SK-N-SH (cell line): ENCODE results near the gene CFTR. TPM values are rescaled to one million over a fixed set of nuclear protein-coding genes. Genes with fewer than 3 reads are reported as not detected.

Experiments used
- CTCF ChIA-PET: fragments of 300-600, 350-600 bp; formaldehyde crosslinking; extraction: SDS; loops from one replicate; lab custom pipeline; 2021; lab: Yijun Ruan, JAX
- POLR2A ChIA-PET: fragments of 350-600 bp; sonication (Branson Sonifier 250); formaldehyde crosslinking; extraction: SDS; loops from one replicate; lab custom pipeline; 2020; ENCODE audit warnings: antibody characterized with exemption, inconsistent platforms; lab: Yijun Ruan, JAX
- DNase-seq: peaks from one replicate; pipeline ENCODE4 v3.0.0; 2012
- H2AFZ ChIP-seq: fragments of 200-600 bp; sonication (generic); 2 replicates; pipeline ENCODE4 v1.8.1; 2016; ENCODE audit warnings: antibody characterized with exemption, mild to moderate bottlenecking, low read depth
- H3F3A ChIP-seq: fragments of 200-600 bp; sonication (generic); replicated peaks from 2 replicates; pipeline ENCODE3; 2016; ENCODE audit warnings: antibody characterized with exemption, mild to moderate bottlenecking; ENCODE audit not compliant: insufficient read depth
- H3K27ac ChIP-seq, 2 experiments: fragments of 200-500 bp in 1 of 2; fragments of 200-600 bp in 1 of 2; sonication (Bioruptor generic) in 1 of 2; sonication (generic), shearing (Covaris generic) in 1 of 2; 2 replicates each; pipeline versions ENCODE4 v1.5.1 to v1.6.1; 2014 to 2016; ENCODE audit warnings: low read depth in 2 of 2, inconsistent platforms in 1 of 2, low read length in 1 of 2, mild to moderate bottlenecking in 1 of 2, mixed read lengths in 1 of 2
- H3K27me3 ChIP-seq: fragments of 200-600 bp; sonication (generic), shearing (Covaris generic); 2 replicates; pipeline ENCODE4 v1.6.1; 2016; ENCODE audit warnings: mixed run types; ENCODE audit not compliant: insufficient read depth
- H3K36me3 ChIP-seq, 2 experiments: fragments of 200-500 bp in 1 of 2; fragments of 200-600 bp in 1 of 2; sonication (Bioruptor generic) in 1 of 2; sonication (generic) in 1 of 2; replicated peaks in 1 of 2; 2 replicates each; pipeline versions ENCODE3 to v1.5.1; 2014 to 2016; ENCODE audit warnings: low read length in 1 of 2, mild to moderate bottlenecking in 1 of 2; ENCODE audit not compliant: insufficient read depth in 2 of 2, control insufficient read depth in 1 of 2
- H3K4me1 ChIP-seq, 2 experiments: fragments of 200-500 bp in 1 of 2; fragments of 200-600 bp in 1 of 2; sonication (Bioruptor generic) in 1 of 2; sonication (generic), shearing (Covaris generic) in 1 of 2; 2 replicates each; pipeline versions ENCODE4 v1.5.1 to v1.6.1; 2014 to 2016; ENCODE audit warnings: low read depth in 1 of 2, low read length in 1 of 2, mixed run types in 1 of 2; ENCODE audit not compliant: insufficient read depth in 2 of 2, control insufficient read depth in 1 of 2
- H3K4me2 ChIP-seq: fragments of 200-600 bp; sonication (generic), shearing (Covaris generic); 2 replicates; pipeline ENCODE4 v1.6.1; 2017; ENCODE audit warnings: mixed run types
- H3K4me3 ChIP-seq, 2 experiments: fragments of 200-500 bp in 1 of 2; fragments of 200-600 bp in 1 of 2; sonication (Bioruptor generic) in 1 of 2; sonication (generic), shearing (Covaris generic) in 1 of 2; 2 replicates each; pipeline versions ENCODE4 v1.5.1 to v1.8.1; 2014 to 2016; ENCODE audit warnings: low read depth in 2 of 2, inconsistent platforms in 1 of 2, low read length in 1 of 2, mild to moderate bottlenecking in 1 of 2, mixed read lengths in 1 of 2, moderate library complexity in 1 of 2
- H3K79me2 ChIP-seq: fragments of 200-600 bp; sonication (generic); 2 replicates; pipeline ENCODE4 v1.8.1; 2017; ENCODE audit warnings: mild to moderate bottlenecking; ENCODE audit not compliant: insufficient read depth
- H3K9ac ChIP-seq: fragments of 200-600 bp; sonication (generic); 2 replicates; pipeline ENCODE4 v1.6.1; 2017; ENCODE audit warnings: mixed run types
- H3K9me2 ChIP-seq: fragments of 200-600 bp; sonication (generic); 2 replicates; pipeline ENCODE4 v1.6.1; 2017; ENCODE audit warnings: mixed run types
- H3K9me3 ChIP-seq: fragments of 200-600 bp; sonication (generic); 2 replicates; pipeline ENCODE4 v1.6.1; 2017; ENCODE audit warnings: mixed run types, mild to moderate bottlenecking, moderate library complexity
- H4K20me1 ChIP-seq: fragments of 200-600 bp; sonication (generic); 2 replicates; pipeline ENCODE4 v1.6.1; 2017; ENCODE audit warnings: mild to moderate bottlenecking, mixed run types; ENCODE audit not compliant: insufficient read depth
- CHD2 ChIP-seq: fragments of 150-350 bp; IDR thresholded peaks from 2 replicates; pipeline ENCODE4 v1.6.1; 2018; ENCODE audit warnings: low read length; ENCODE audit not compliant: partially characterized antibody
- CTCF ChIP-seq: fragments of 200-600 bp; sonication (generic); IDR thresholded peaks from 2 replicates; pipeline ENCODE4 v1.6.1; 2017; ENCODE audit warnings: antibody characterized with exemption, mild to moderate bottlenecking, moderate library complexity
- ELF1 ChIP-seq: IDR thresholded peaks from 2 replicates; pipeline ENCODE4 v1.4.0; 2012
- FOSL2 ChIP-seq: IDR thresholded peaks from 2 replicates; pipeline ENCODE4 v1.4.0; 2012; ENCODE audit warnings: low read depth, mild to moderate bottlenecking, moderate library complexity, borderline replicate concordance
- FOXJ3 ChIP-seq: sonication (generic); formaldehyde crosslinking; IDR thresholded peaks from 2 replicates; pipeline ENCODE4 v1.5.1; 2020; ENCODE audit warnings: mild to moderate bottlenecking, missing genetic modification reagents
- FOXM1 ChIP-seq: IDR thresholded peaks from 2 replicates; pipeline ENCODE4 v1.4.0; 2012; ENCODE audit warnings: low read depth, mild to moderate bottlenecking
- IRF3 ChIP-seq: fragments of 150-350 bp; IDR thresholded peaks from 2 replicates; pipeline ENCODE4 v1.6.1; 2016; ENCODE audit warnings: mild to moderate bottlenecking, low read depth, low read length
- JUND ChIP-seq: IDR thresholded peaks from 2 replicates; pipeline ENCODE4 v1.4.0; 2012
- MXI1 ChIP-seq: IDR thresholded peaks from 2 replicates; pipeline ENCODE4 v1.6.1; 2012; ENCODE audit warnings: mild to moderate bottlenecking, low read depth, low read length, improper control_type of control experiment
- POLR2AphosphoS5 ChIP-seq: IDR thresholded peaks from 2 replicates; pipeline ENCODE4 v1.6.1; 2012; ENCODE audit warnings: low read depth, low read length
- RCOR1 ChIP-seq: fragments of 150-350 bp; IDR thresholded peaks from 2 replicates; pipeline ENCODE4 v1.6.1; 2017; ENCODE audit warnings: antibody characterized with exemption, low read length
- RXRA ChIP-seq: IDR thresholded peaks from 2 replicates; pipeline ENCODE4 v1.4.0; 2012; ENCODE audit warnings: low read depth, mild to moderate bottlenecking, borderline replicate concordance
- SIN3A ChIP-seq: IDR thresholded peaks from 2 replicates; pipeline ENCODE4 v1.6.1; 2012; ENCODE audit warnings: low read depth, mild to moderate bottlenecking, low read length, moderate library complexity, borderline replicate concordance
- TAF1 ChIP-seq: IDR thresholded peaks from 2 replicates; pipeline ENCODE4 v1.6.1; 2012; ENCODE audit warnings: low read depth, mild to moderate bottlenecking, low read length, moderate library complexity, borderline replicate concordance
- TCF12 ChIP-seq: IDR thresholded peaks from 2 replicates; pipeline ENCODE4 v1.4.0; 2012
- TEAD4 ChIP-seq: IDR thresholded peaks from 2 replicates; pipeline ENCODE4 v1.4.0; 2012; ENCODE audit warnings: mild to moderate bottlenecking, borderline replicate concordance; ENCODE audit not compliant: insufficient read depth
- USF1 ChIP-seq: IDR thresholded peaks from 2 replicates; pipeline ENCODE4 v1.4.0; 2012; ENCODE audit warnings: low read depth, borderline replicate concordance
- YY1 ChIP-seq: IDR thresholded peaks from 2 replicates; pipeline ENCODE4 v1.4.0; 2012; ENCODE audit warnings: low read depth, mild to moderate bottlenecking
- whole genome bisulfite sequencing: methylation state at CpG from one replicate; pipeline ENCODE4 v1.1.6; 2017; ENCODE audit warnings: low lambda C conversion rate; 5-methylcytosine and 5-hydroxymethylcytosine counted together
- polyA plus RNA-seq, 3 experiments: library from polyadenylated mRNA; depleted of rRNA; stranded (reverse); fragments of >200 nt; gene quantifications; 2 replicates each; pipeline ENCODE4 v1.2.3, GENCODE V29; 2012
- TF ChIP-seq, protein P1 (sequence below): IDR thresholded peaks from 2 replicates; pipeline ENCODE4; 2012
- TF ChIP-seq, protein P2 (sequence below): IDR thresholded peaks from 2 replicates; pipeline ENCODE4 v1.4.0; 2012; ENCODE audit warnings: low read depth

Gene CFTR
- polyA plus RNA-seq, 1 of the 3 experiments (the other 2 are of a cell fraction): not detected

GRCh38 chr7:117562759-117563158 lies 82.9 kb downstream of the CFTR start:
- H2AFZ ChIP-seq: no peak overlapping the region
- no peak for DNase-seq
- H3K9me2 ChIP-seq: no peaks in the 10 kb centered on the region
- H3K9me3 ChIP-seq: no peaks in the 10 kb centered on the region
- no peaks in the 10 kb centered on the region for H3K27me3 ChIP-seq
- POLR2A ChIA-PET: no interaction called here
- no peaks in the 10 kb centered on the region for H3K36me3 ChIP-seq
- WGBS: 3% methylated on average over 2 of the region's 2 CpGs
- H3K27ac ChIP-seq: no peak overlapping the region
- H3F3A ChIP-seq: no peaks in the 10 kb centered on the region
- H3K79me2 ChIP-seq: no peaks in the 10 kb centered on the region
- TF ChIP-seq CHD2 (no peak), IRF3 (no peak), ELF1 (no peak), FOXM1 (no peak), POLR2AphosphoS5 (no peak), FOSL2 (no peak), JUND (no peak)
- TF ChIP-seq, protein P1, sequence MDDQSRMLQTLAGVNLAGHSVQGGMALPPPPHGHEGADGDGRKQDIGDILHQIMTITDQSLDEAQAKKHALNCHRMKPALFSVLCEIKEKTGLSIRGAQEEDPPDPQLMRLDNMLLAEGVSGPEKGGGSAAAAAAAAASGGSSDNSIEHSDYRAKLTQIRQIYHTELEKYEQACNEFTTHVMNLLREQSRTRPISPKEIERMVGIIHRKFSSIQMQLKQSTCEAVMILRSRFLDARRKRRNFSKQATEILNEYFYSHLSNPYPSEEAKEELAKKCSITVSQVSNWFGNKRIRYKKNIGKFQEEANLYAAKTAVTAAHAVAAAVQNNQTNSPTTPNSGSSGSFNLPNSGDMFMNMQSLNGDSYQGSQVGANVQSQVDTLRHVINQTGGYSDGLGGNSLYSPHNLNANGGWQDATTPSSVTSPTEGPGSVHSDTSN: no peak
- H3K4me1 ChIP-seq: no peaks in the 10 kb centered on the region
- no peak overlapping the region for H3K4me3 ChIP-seq
- H3K4me2 ChIP-seq: no peak overlapping the region
- H3K9ac ChIP-seq: no peak overlapping the region
- no peaks in the 10 kb centered on the region for H4K20me1 ChIP-seq
- CTCF ChIA-PET: interaction anchor here (1.1 kb wide), 1 partner anchor 10 kb away, joined by 3 read pairs; no protein-coding TSS in a partner anchor

GRCh38 chr7:117564080-117564479 lies 84.3 kb downstream of the CFTR start:
- Histone ChIP-seq H3F3A (no peaks in the 10 kb centered on the region), H3K4me3 (no peak overlapping the region), H3K79me2 (no peaks in the 10 kb centered on the region), H3K9me2 (no peaks in the 10 kb centered on the region), H3K9ac (no peak overlapping the region), H3K27me3 (no peaks in the 10 kb centered on the region), H3K36me3 (no peaks in the 10 kb centered on the region), H3K9me3 (no peaks in the 10 kb centered on the region), H3K27ac (no peak overlapping the region), H3K4me2 (no peak overlapping the region), H2AFZ (no peak overlapping the region), H4K20me1 (no peaks in the 10 kb centered on the region), H3K4me1 (no peaks in the 10 kb centered on the region)
- ChIA-PET CTCF (interaction anchor here (1.1 kb wide), 1 partner anchor 8 kb away, joined by 3 read pairs; no protein-coding TSS in a partner anchor), POLR2A (no interaction called here)
- 8% methylated on average over 3 of the region's 3 CpGs for WGBS
- DNase-seq: no peak
- TF ChIP-seq CHD2 (no peak), ELF1 (no peak), CTCF (no peak), MXI1 (no peak), RXRA (no peak), USF1 (no peak), TAF1 (no peak), YY1 (no peak), FOXJ3 (CRISPR knock-in tag) (no peak), SIN3A (no peak), RCOR1 (no peak), TCF12 (no peak), TEAD4 (no peak)
- TF ChIP-seq, protein P1: no peak
- TF ChIP-seq, protein P2, sequence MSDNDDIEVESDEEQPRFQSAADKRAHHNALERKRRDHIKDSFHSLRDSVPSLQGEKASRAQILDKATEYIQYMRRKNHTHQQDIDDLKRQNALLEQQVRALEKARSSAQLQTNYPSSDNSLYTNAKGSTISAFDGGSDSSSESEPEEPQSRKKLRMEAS: no peak
